Measurements from ENCODE around the gene LEMD2.
"Not testable (repeated sequence)": the region's sequence is repeated elsewhere in the genome, so short reads cannot be mapped to it uniquely, and the experiment has no call there.

Gene LEMD2

DNA sequence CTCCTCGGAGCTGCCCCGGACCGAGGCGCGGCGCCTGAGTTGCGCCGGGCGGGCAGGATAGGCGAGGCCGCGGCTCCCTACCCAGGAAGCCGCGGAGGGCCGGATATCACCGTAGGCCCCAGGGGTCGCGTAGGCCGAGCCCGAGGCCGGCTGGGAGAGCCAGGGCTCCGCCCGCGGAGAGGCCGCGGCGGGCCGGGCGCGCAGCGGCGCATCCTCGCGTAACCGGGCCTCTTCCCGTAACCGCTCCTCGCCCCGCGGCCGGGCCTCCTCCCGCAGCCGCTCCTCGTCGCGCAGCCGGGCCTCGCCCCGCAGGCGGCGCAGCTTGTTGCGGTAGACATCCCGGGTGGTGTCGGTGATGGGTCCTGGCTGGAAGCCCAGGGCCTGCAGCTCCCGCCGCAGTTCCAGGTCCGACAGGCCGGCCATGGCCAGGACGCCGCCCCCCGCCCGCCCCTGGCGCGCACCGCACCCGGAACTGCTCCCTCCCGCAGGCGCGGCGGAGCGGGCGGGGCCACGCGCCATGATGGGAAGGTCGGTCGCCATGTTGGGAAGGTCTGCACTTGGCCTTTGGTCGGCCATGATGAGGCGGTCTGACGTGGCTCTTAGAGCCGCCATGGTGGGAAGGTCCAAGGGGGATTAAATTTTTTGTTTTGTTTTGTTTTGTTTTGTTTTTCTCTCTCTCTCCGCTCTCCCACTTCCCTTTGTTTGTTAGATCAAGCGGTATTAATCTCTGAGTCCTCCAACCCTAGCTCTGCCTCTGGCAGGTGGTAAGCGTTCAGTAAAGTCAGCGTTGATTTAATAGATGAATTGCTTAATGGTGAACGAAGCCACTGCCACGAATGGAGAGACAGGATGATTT is at the start of gene LEMD2:
TSS of gene LEMD2 (minus strand) at position 437 of the 856 bp plus-strand sequence. CDS start at position 423, 14 bp downstream.
- Histone ChIP-seq H3K36me3 (ENCODE audit: control insufficient read depth in 2 of 2, insufficient read depth in 2 of 2, low read length in 2 of 2) (peaks cover 14 to 20% of the 10 kb centered on the region in 2 donors), H3K9me3 (ENCODE audit: control insufficient read depth in 2 of 2, low read length in 2 of 2) (no peaks in the 10 kb centered on the region), H3K4me3 (ENCODE audit: low read length in 2 of 2) (peak within 1 kb of the TSS; percentile 80 to 83), H3K4me1 (ENCODE audit: control insufficient read depth in 2 of 2, insufficient read depth in 2 of 2, low read length in 2 of 2) (peaks cover 19 to 24% of the 10 kb centered on the region in 2 donors), H3K9ac (ENCODE audit: low read depth in 1 of 2, low read length in 2 of 2) (peak within 1 kb of the TSS; percentile 90 to 91), H3K27me3 (ENCODE audit: control insufficient read depth in 2 of 2, insufficient read depth in 2 of 2, low read length in 2 of 2) (peaks cover 3 to 4% of the 10 kb centered on the region in 2 donors), H3K27ac (ENCODE audit: low read depth in 2 of 2, low read length in 2 of 2) (peak within 1 kb of the TSS; percentile 92 to 96)

DNA sequence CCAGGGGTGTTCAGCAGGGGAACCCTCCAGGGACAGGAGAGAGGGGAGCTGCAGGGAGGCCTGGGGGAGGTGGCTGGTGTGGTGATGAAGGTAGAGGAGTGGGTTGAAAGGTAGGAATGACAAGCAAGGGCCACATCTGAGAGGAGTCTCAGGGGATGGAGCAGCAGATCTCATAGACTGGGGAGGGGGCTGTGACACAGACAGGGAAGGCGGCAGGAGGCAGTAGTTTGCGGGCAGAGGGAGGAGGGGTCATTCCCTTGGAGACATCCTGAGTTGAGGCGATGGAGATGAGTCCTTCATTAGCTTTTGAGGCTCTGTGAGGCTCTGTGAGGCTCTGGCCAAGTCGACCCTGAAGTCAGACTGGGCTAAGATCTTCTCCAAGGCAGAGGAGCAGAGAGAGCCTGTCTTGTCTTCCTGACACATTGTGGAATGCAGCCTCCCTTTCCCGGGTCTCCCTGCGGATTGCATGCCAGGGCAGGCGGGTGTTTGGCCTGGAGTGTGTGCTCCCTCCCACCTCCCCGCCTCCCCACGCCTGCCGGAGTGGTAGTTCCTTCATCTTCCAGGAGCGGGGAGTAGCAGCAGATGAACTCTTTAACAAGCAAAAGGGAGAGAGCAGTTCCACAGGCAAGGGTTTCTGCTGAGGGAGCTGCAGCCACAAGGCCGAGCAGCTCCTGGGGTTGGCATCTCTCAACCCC is 49.2 kb upstream of the LEMD2 start:
- Histone ChIP-seq H3K4me3 (ENCODE audit: low read length in 2 of 2) (no peak overlapping the region), H3K27ac (ENCODE audit: low read depth in 2 of 2, low read length in 2 of 2) (no peak overlapping the region), H3K9ac (ENCODE audit: low read depth in 1 of 2, low read length in 2 of 2) (no peak overlapping the region), H3K36me3 (ENCODE audit: control insufficient read depth in 2 of 2, insufficient read depth in 2 of 2, low read length in 2 of 2) (no peaks in the 10 kb centered on the region), H3K4me1 (ENCODE audit: control insufficient read depth in 2 of 2, insufficient read depth in 2 of 2, low read length in 2 of 2) (no peaks in the 10 kb centered on the region), H3K27me3 (ENCODE audit: control insufficient read depth in 2 of 2, insufficient read depth in 2 of 2, low read length in 2 of 2) (peaks cover 0 to 3% of the 10 kb centered on the region in 2 donors), H3K9me3 (ENCODE audit: control insufficient read depth in 2 of 2, low read length in 2 of 2) (no peaks in the 10 kb centered on the region)

- no peak overlapping the region for H3K4me3 ChIP-seq (ENCODE audit: low read length in 2 of 2)
- no peak overlapping the region for H3K27ac ChIP-seq (ENCODE audit: low read depth in 2 of 2, low read length in 2 of 2)
- H3K27me3 ChIP-seq (ENCODE audit: control insufficient read depth in 2 of 2, insufficient read depth in 2 of 2, low read length in 2 of 2): peaks cover 0 to 3% of the 10 kb centered on the region in 2 donors
- H3K9me3 ChIP-seq (ENCODE audit: control insufficient read depth in 2 of 2, low read length in 2 of 2): no peaks in the 10 kb centered on the region
- no peak overlapping the region for H3K9ac ChIP-seq (ENCODE audit: low read depth in 1 of 2, low read length in 2 of 2)
- H3K4me1 ChIP-seq (ENCODE audit: control insufficient read depth in 2 of 2, insufficient read depth in 2 of 2, low read length in 2 of 2): no peaks in the 10 kb centered on the region
- no peaks in the 10 kb centered on the region for H3K36me3 ChIP-seq (ENCODE audit: control insufficient read depth in 2 of 2, insufficient read depth in 2 of 2, low read length in 2 of 2)
Measured at GRCh38 chr6:33836806-33837469, 48.0 kb upstream of the LEMD2 start.

GRCh38 chr6:33834401-33835392 is 45.8 kb upstream of the LEMD2 start:
- no peak overlapping the region for H3K9ac ChIP-seq (ENCODE audit: low read depth in 1 of 2, low read length in 2 of 2)
- no peaks in the 10 kb centered on the region for H3K36me3 ChIP-seq (ENCODE audit: control insufficient read depth in 2 of 2, insufficient read depth in 2 of 2, low read length in 2 of 2)
- H3K27me3 ChIP-seq (ENCODE audit: control insufficient read depth in 2 of 2, insufficient read depth in 2 of 2, low read length in 2 of 2): peaks cover 0 to 3% of the 10 kb centered on the region in 2 donors
- no peak overlapping the region for H3K27ac ChIP-seq (ENCODE audit: low read depth in 2 of 2, low read length in 2 of 2)
- no peaks in the 10 kb centered on the region for H3K4me1 ChIP-seq (ENCODE audit: control insufficient read depth in 2 of 2, insufficient read depth in 2 of 2, low read length in 2 of 2)
- no peak overlapping the region for H3K4me3 ChIP-seq (ENCODE audit: low read length in 2 of 2)
- no peaks in the 10 kb centered on the region for H3K9me3 ChIP-seq (ENCODE audit: control insufficient read depth in 2 of 2, low read length in 2 of 2)

DNA sequence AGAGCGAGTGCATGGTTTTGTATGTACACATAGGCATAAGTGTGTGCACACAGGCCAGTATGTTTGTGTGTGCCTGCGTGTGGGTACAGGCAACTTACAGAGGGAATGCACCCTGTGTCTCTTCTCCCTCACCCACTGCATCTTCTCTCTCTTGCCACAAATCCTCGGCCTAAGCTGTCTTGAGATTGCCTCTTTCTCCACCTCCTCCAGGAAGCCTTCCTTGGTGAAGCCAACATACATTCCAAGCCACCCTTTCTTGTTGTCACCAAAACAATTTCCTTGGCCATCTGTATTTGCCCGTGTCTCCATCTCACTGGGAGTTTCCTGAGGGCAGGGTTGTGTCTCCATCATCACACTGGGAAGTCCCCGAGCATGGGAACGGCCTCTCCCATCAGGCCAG is 44.7 kb upstream of the LEMD2 start:
- Histone ChIP-seq H3K9ac (ENCODE audit: low read depth in 1 of 2, low read length in 2 of 2) (no peak overlapping the region), H3K36me3 (ENCODE audit: control insufficient read depth in 2 of 2, insufficient read depth in 2 of 2, low read length in 2 of 2) (no peaks in the 10 kb centered on the region), H3K27ac (ENCODE audit: low read depth in 2 of 2, low read length in 2 of 2) (no peak overlapping the region), H3K27me3 (ENCODE audit: control insufficient read depth in 2 of 2, insufficient read depth in 2 of 2, low read length in 2 of 2) (peaks cover 0 to 3% of the 10 kb centered on the region in 2 donors), H3K9me3 (ENCODE audit: control insufficient read depth in 2 of 2, low read length in 2 of 2) (no peaks in the 10 kb centered on the region), H3K4me1 (ENCODE audit: control insufficient read depth in 2 of 2, insufficient read depth in 2 of 2, low read length in 2 of 2) (no peaks in the 10 kb centered on the region), H3K4me3 (ENCODE audit: low read length in 2 of 2) (no peak overlapping the region)

DNA sequence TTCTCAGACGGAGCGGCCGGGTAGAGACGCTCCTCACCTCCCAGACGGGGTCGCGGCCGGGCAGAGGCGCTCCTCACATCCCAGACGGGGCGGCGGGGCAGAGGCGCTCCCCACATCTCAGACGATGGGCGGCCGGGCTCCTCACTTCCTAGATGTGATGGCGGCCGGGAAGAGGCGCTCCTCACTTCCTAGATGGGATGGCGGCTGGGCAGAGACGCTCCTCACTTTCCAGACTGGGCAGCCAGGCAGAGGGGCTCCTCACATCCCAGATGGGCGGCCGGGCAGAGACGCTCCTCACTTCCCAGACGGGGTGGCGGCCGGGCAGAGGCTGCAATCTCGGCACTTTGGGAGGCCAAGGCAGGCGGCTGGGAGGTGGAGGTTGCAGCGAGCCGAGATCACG is 43.9 kb upstream of the LEMD2 start:
- not testable (repeated sequence) for H3K4me3 ChIP-seq (ENCODE audit: low read length in 2 of 2)

DNA sequence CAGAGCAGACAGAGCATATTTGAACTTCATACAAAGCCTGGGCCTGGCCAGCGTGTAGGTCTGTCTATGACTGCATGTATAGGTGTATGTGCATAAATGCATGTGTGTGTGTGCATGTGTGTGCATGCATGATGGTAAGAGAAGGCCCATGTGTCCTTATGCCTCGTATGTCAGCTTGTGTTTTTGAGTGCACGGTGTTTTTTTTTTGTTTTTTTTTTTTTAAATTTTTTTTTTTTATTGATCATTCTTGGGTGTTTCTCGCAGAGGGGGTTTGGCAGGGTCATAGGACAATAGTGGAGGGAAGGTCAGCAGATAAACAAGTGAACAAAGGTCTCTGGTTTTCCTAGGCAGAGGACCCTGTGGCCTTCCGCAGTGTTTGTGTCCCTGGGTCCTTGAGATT is 42.8 kb upstream of the LEMD2 start:
- H3K4me1 ChIP-seq (ENCODE audit: control insufficient read depth in 2 of 2, insufficient read depth in 2 of 2, low read length in 2 of 2): peaks cover 9 to 16% of the 10 kb centered on the region in 2 donors

More for the DNA sequence above, 43.9 kb upstream of the LEMD2 start:
- H3K36me3 ChIP-seq (ENCODE audit: control insufficient read depth in 2 of 2, insufficient read depth in 2 of 2, low read length in 2 of 2); H3K27ac ChIP-seq (ENCODE audit: low read depth in 2 of 2, low read length in 2 of 2); H3K27me3 ChIP-seq (ENCODE audit: control insufficient read depth in 2 of 2, insufficient read depth in 2 of 2, low read length in 2 of 2); H3K4me1 ChIP-seq (ENCODE audit: control insufficient read depth in 2 of 2, insufficient read depth in 2 of 2, low read length in 2 of 2); H3K9me3 ChIP-seq (ENCODE audit: control insufficient read depth in 2 of 2, low read length in 2 of 2); H3K9ac ChIP-seq (ENCODE audit: low read depth in 1 of 2, low read length in 2 of 2): not testable (repeated sequence)

DNA sequence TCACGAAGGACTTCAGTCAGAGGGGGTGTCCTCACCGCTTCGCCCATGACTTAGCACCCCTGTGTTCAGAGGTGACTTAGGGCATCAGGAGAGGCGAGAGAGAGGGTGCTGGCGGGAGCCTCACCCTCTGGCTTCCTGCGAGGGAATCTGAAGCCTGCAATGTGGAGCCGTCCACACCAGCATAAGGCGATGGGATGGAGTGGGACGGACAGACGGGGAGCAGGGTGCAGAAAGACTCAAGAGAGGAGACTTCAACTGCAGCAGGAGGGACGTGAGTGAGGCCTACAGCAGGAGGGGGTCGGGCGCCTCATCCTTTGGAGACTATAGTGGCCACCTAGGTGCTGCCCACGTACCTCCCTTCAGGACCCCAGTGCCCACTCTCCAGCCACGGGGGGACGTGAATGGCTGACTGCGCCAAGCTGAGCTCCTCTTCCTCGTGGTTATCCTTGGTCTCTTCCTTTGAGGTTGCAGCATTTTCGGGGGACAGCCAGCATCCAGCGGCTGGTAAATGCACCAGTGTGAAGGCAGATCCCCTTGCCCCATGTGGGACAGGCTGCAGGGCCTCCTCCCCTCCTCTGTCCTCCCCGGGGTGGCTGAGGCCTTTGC is 41.8 kb upstream of the LEMD2 start:
- Histone ChIP-seq H3K4me3 (ENCODE audit: low read length in 2 of 2) (no peak overlapping the region), H3K4me1 (ENCODE audit: control insufficient read depth in 2 of 2, insufficient read depth in 2 of 2, low read length in 2 of 2) (peaks cover 9 to 16% of the 10 kb centered on the region in 2 donors), H3K9ac (ENCODE audit: low read depth in 1 of 2, low read length in 2 of 2) (no peak overlapping the region), H3K36me3 (ENCODE audit: control insufficient read depth in 2 of 2, insufficient read depth in 2 of 2, low read length in 2 of 2) (no peaks in the 10 kb centered on the region), H3K9me3 (ENCODE audit: control insufficient read depth in 2 of 2, low read length in 2 of 2) (no peaks in the 10 kb centered on the region), H3K27ac (ENCODE audit: low read depth in 2 of 2, low read length in 2 of 2) (no peak overlapping the region), H3K27me3 (ENCODE audit: control insufficient read depth in 2 of 2, insufficient read depth in 2 of 2, low read length in 2 of 2) (no peaks in the 10 kb centered on the region)

More for the DNA sequence above, 42.8 kb upstream of the LEMD2 start:
- H3K4me3 ChIP-seq (ENCODE audit: low read length in 2 of 2); H3K27ac ChIP-seq (ENCODE audit: low read depth in 2 of 2, low read length in 2 of 2); H3K36me3 ChIP-seq (ENCODE audit: control insufficient read depth in 2 of 2, insufficient read depth in 2 of 2, low read length in 2 of 2); H3K9ac ChIP-seq (ENCODE audit: low read depth in 1 of 2, low read length in 2 of 2); H3K9me3 ChIP-seq (ENCODE audit: control insufficient read depth in 2 of 2, low read length in 2 of 2); H3K27me3 ChIP-seq (ENCODE audit: control insufficient read depth in 2 of 2, insufficient read depth in 2 of 2, low read length in 2 of 2): not testable (repeated sequence)

All from mucosa of rectum (tissue), 2 donors.